PC-9 (cell line): ENCODE results near the gene ABAT.

Experiments used
- CTCF ChIP-seq: fragments of 200-600 bp; sonication (generic); conservative IDR thresholded peaks from 2 replicates; pipeline ENCODE4 v1.6.1; 2017; ENCODE audit warnings: mixed run types, antibody characterized with exemption, mild to moderate bottlenecking, moderate library complexity
- EZH2 ChIP-seq: fragments of 200-600 bp; sonication (generic); IDR thresholded peaks from 2 replicates; pipeline ENCODE4 v1.8.0; 2017; ENCODE audit warnings: antibody characterized with exemption, low read depth

- TF ChIP-seq EZH2, result no peak
- TF ChIP-seq CTCF, result no peak
These were observed 4.9 kb upstream of the ABAT start for GRCh38 chr16:8669481-8669880.
